Measurements from ENCODE around the gene ABCE1.

DNA sequence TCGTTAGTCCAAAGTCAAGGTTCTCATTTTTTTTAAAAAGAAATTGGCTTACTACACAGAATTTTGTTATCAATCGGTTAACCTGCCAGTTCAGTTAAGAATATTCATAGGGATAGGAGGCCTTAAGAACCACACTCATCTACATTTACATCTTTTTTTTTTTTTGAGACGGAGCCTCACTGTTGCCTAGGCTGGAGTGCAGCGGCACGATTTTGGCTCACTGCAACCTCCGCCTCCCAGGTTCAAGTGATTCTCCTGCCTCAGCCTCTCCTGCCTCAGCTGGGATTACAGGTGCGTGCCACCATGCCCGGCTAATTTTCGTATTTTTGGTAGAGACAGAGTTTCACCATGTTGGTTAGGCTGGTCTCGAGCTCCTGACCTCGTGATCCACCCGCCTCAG is 33.7 kb downstream of the ABCE1 start:
- TF ChIP-seq POLR2A (IDR thresholded peaks at IDR 0.05): no peak
- TF ChIP-seq, protein P1, sequence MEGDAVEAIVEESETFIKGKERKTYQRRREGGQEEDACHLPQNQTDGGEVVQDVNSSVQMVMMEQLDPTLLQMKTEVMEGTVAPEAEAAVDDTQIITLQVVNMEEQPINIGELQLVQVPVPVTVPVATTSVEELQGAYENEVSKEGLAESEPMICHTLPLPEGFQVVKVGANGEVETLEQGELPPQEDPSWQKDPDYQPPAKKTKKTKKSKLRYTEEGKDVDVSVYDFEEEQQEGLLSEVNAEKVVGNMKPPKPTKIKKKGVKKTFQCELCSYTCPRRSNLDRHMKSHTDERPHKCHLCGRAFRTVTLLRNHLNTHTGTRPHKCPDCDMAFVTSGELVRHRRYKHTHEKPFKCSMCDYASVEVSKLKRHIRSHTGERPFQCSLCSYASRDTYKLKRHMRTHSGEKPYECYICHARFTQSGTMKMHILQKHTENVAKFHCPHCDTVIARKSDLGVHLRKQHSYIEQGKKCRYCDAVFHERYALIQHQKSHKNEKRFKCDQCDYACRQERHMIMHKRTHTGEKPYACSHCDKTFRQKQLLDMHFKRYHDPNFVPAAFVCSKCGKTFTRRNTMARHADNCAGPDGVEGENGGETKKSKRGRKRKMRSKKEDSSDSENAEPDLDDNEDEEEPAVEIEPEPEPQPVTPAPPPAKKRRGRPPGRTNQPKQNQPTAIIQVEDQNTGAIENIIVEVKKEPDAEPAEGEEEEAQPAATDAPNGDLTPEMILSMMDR (IDR thresholded peaks at IDR 0.05): no peak

All from heart left ventricle (tissue), 13 donors.